Esophagus muscularis mucosa (tissue), 3 donors: Measurements from ENCODE around the gene ST6GALNAC6.

Experiments
- POLR2A ChIP-seq: fragments of 450-650 bp; IDR thresholded peaks from one replicate; pipeline ENCODE4 v1.6.1; 2017; ENCODE audit warnings: antibody characterized with exemption, moderate library complexity, mild to moderate bottlenecking, low read depth
- TF ChIP-seq, protein P1 (sequence below), 3 experiments: fragments of 200-600 bp in 2 of 3; fragments of 450-650 bp in 1 of 3; sonication (generic) in 2 of 3; IDR thresholded peaks; one replicate each; pipeline ENCODE4 v1.5.1; 2017 to 2019; ENCODE audit warnings: antibody characterized with exemption in 3 of 3, mild to moderate bottlenecking in 2 of 3, moderate library complexity in 1 of 3

DNA sequence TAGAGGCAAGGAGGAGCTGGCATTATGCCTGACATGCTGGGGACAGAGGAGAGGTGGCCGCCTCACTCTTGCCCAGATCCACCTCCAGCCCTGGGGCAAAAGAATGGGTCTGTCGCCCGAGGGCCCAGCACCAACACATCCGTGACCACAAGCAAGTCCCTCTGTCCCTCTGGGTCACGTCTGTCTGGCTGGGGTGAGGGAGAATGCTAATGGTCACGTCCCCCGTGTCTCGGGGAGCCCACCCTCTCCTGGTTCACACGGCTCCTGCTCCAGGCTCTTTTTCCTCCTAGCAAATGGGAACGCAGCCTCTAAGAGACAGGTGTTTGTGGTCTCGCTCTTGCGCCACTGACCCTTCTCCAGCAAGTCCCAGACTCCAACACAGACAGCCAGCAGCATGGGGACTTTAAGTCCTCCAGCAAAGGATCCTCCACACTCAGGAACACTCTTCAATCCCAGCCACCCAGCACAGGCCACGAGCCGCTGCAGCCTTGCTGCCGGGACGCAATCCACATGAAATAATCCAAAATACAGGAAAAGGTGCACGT lies 49.0 kb downstream of the ST6GALNAC6 start:
- TF ChIP-seq POLR2A: no peak
- TF ChIP-seq, protein P1, sequence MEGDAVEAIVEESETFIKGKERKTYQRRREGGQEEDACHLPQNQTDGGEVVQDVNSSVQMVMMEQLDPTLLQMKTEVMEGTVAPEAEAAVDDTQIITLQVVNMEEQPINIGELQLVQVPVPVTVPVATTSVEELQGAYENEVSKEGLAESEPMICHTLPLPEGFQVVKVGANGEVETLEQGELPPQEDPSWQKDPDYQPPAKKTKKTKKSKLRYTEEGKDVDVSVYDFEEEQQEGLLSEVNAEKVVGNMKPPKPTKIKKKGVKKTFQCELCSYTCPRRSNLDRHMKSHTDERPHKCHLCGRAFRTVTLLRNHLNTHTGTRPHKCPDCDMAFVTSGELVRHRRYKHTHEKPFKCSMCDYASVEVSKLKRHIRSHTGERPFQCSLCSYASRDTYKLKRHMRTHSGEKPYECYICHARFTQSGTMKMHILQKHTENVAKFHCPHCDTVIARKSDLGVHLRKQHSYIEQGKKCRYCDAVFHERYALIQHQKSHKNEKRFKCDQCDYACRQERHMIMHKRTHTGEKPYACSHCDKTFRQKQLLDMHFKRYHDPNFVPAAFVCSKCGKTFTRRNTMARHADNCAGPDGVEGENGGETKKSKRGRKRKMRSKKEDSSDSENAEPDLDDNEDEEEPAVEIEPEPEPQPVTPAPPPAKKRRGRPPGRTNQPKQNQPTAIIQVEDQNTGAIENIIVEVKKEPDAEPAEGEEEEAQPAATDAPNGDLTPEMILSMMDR (IDR thresholded peaks at IDR 0.05): no peak
